SK-N-SH (cell line): ENCODE results near the gene BCLAF1. TPM values are rescaled to one million over a fixed set of nuclear protein-coding genes. Genes with fewer than 3 reads are reported as not detected.

Experiments used
- CTCF ChIA-PET: fragments of 300-600, 350-600 bp; formaldehyde crosslinking; extraction: SDS; loops from one replicate; lab custom pipeline; 2021; lab: Yijun Ruan, JAX
- POLR2A ChIA-PET: fragments of 350-600 bp; sonication (Branson Sonifier 250); formaldehyde crosslinking; extraction: SDS; loops from one replicate; lab custom pipeline; 2020; ENCODE audit warnings: antibody characterized with exemption, inconsistent platforms; lab: Yijun Ruan, JAX
- DNase-seq: peaks from one replicate; pipeline ENCODE4 v3.0.0; 2012
- H2AFZ ChIP-seq: fragments of 200-600 bp; sonication (generic); 2 replicates; pipeline ENCODE4 v1.8.1; 2016; ENCODE audit warnings: antibody characterized with exemption, mild to moderate bottlenecking, low read depth
- H3F3A ChIP-seq: fragments of 200-600 bp; sonication (generic); replicated peaks from 2 replicates; pipeline ENCODE3; 2016; ENCODE audit warnings: antibody characterized with exemption, mild to moderate bottlenecking; ENCODE audit not compliant: insufficient read depth
- H3K27ac ChIP-seq, 2 experiments: fragments of 200-500 bp in 1 of 2; fragments of 200-600 bp in 1 of 2; sonication (Bioruptor generic) in 1 of 2; sonication (generic), shearing (Covaris generic) in 1 of 2; 2 replicates each; pipeline versions ENCODE4 v1.5.1 to v1.6.1; 2014 to 2016; ENCODE audit warnings: low read depth in 2 of 2, inconsistent platforms in 1 of 2, low read length in 1 of 2, mild to moderate bottlenecking in 1 of 2, mixed read lengths in 1 of 2
- H3K27me3 ChIP-seq: fragments of 200-600 bp; sonication (generic), shearing (Covaris generic); 2 replicates; pipeline ENCODE4 v1.6.1; 2016; ENCODE audit warnings: mixed run types; ENCODE audit not compliant: insufficient read depth
- H3K36me3 ChIP-seq, 2 experiments: fragments of 200-500 bp in 1 of 2; fragments of 200-600 bp in 1 of 2; sonication (Bioruptor generic) in 1 of 2; sonication (generic) in 1 of 2; replicated peaks in 1 of 2; 2 replicates each; pipeline versions ENCODE3 to v1.5.1; 2014 to 2016; ENCODE audit warnings: low read length in 1 of 2, mild to moderate bottlenecking in 1 of 2; ENCODE audit not compliant: insufficient read depth in 2 of 2, control insufficient read depth in 1 of 2
- H3K4me1 ChIP-seq, 2 experiments: fragments of 200-500 bp in 1 of 2; fragments of 200-600 bp in 1 of 2; sonication (Bioruptor generic) in 1 of 2; sonication (generic), shearing (Covaris generic) in 1 of 2; 2 replicates each; pipeline versions ENCODE4 v1.5.1 to v1.6.1; 2014 to 2016; ENCODE audit warnings: low read depth in 1 of 2, low read length in 1 of 2, mixed run types in 1 of 2; ENCODE audit not compliant: insufficient read depth in 2 of 2, control insufficient read depth in 1 of 2
- H3K4me2 ChIP-seq: fragments of 200-600 bp; sonication (generic), shearing (Covaris generic); 2 replicates; pipeline ENCODE4 v1.6.1; 2017; ENCODE audit warnings: mixed run types
- H3K4me3 ChIP-seq, 2 experiments: fragments of 200-500 bp in 1 of 2; fragments of 200-600 bp in 1 of 2; sonication (Bioruptor generic) in 1 of 2; sonication (generic), shearing (Covaris generic) in 1 of 2; 2 replicates each; pipeline versions ENCODE4 v1.5.1 to v1.8.1; 2014 to 2016; ENCODE audit warnings: low read depth in 2 of 2, inconsistent platforms in 1 of 2, low read length in 1 of 2, mild to moderate bottlenecking in 1 of 2, mixed read lengths in 1 of 2, moderate library complexity in 1 of 2
- H3K79me2 ChIP-seq: fragments of 200-600 bp; sonication (generic); 2 replicates; pipeline ENCODE4 v1.8.1; 2017; ENCODE audit warnings: mild to moderate bottlenecking; ENCODE audit not compliant: insufficient read depth
- H3K9ac ChIP-seq: fragments of 200-600 bp; sonication (generic); 2 replicates; pipeline ENCODE4 v1.6.1; 2017; ENCODE audit warnings: mixed run types
- H3K9me2 ChIP-seq: fragments of 200-600 bp; sonication (generic); 2 replicates; pipeline ENCODE4 v1.6.1; 2017; ENCODE audit warnings: mixed run types
- H3K9me3 ChIP-seq: fragments of 200-600 bp; sonication (generic); 2 replicates; pipeline ENCODE4 v1.6.1; 2017; ENCODE audit warnings: mixed run types, mild to moderate bottlenecking, moderate library complexity
- H4K20me1 ChIP-seq: fragments of 200-600 bp; sonication (generic); 2 replicates; pipeline ENCODE4 v1.6.1; 2017; ENCODE audit warnings: mild to moderate bottlenecking, mixed run types; ENCODE audit not compliant: insufficient read depth
- ELF1 ChIP-seq: IDR thresholded peaks from 2 replicates; pipeline ENCODE4 v1.4.0; 2012
- EP300 ChIP-seq, 2 experiments: IDR thresholded peaks; 2 replicates each; pipeline versions ENCODE4 v1.4.0 to v1.6.1; 2012; ENCODE audit warnings: borderline replicate concordance in 1 of 2, low read depth in 1 of 2, low read length in 1 of 2
- FOXJ3 ChIP-seq: sonication (generic); formaldehyde crosslinking; IDR thresholded peaks from 2 replicates; pipeline ENCODE4 v1.5.1; 2020; ENCODE audit warnings: mild to moderate bottlenecking, missing genetic modification reagents
- MXI1 ChIP-seq: IDR thresholded peaks from 2 replicates; pipeline ENCODE4 v1.6.1; 2012; ENCODE audit warnings: mild to moderate bottlenecking, low read depth, low read length, improper control_type of control experiment
- NRF1 ChIP-seq: IDR thresholded peaks from 2 replicates; pipeline ENCODE4 v1.6.1; 2012; ENCODE audit warnings: low read depth, mild to moderate bottlenecking, low read length
- POLR2AphosphoS5 ChIP-seq: IDR thresholded peaks from 2 replicates; pipeline ENCODE4 v1.6.1; 2012; ENCODE audit warnings: low read depth, low read length
- RAD21 ChIP-seq: IDR thresholded peaks from 2 replicates; pipeline ENCODE4 v1.6.1; 2012; ENCODE audit warnings: mild to moderate bottlenecking, low read length
- RFX5 ChIP-seq: IDR thresholded peaks from 2 replicates; pipeline ENCODE4 v1.6.1; 2012; ENCODE audit warnings: mild to moderate bottlenecking, improper control_type of control experiment, low read length
- TAF1 ChIP-seq: IDR thresholded peaks from 2 replicates; pipeline ENCODE4 v1.6.1; 2012; ENCODE audit warnings: low read depth, mild to moderate bottlenecking, low read length, moderate library complexity, borderline replicate concordance
- WGBS: methylation state at CpG from one replicate; pipeline ENCODE4 v1.1.6; 2017; ENCODE audit warnings: low lambda C conversion rate; 5-methylcytosine and 5-hydroxymethylcytosine counted together
- polyA plus RNA-seq, 3 experiments: library from polyadenylated mRNA; depleted of rRNA; stranded (reverse); fragments of >200 nt; gene quantifications; 2 replicates each; pipeline ENCODE4 v1.2.3, GENCODE V29; 2012

Gene BCLAF1
- polyA plus RNA-seq, 1 of the 3 experiments (the other 2 are of a cell fraction): 21.9 TPM

DNA sequence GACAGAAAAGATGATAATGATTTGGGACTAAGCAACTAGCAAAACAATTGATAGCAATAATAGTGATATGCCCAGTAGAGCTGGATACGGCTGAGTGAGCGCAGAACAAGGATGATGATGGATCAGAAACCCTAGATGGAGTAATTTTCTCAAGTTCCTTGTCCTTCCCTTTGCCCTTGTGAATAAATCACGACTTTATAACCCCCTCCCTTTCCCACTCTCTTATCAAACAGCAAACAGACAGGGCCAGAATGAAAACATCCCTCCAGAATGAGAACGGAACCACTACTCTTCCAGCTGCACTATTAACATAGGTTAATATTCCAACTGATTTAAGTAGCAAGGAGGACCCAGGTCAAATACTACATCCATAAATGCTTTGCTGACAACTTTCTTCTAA, 38.3 kb downstream of the BCLAF1 start:
- no peak for TF ChIP-seq RAD21
- peak; percentile 33; the same call in 1 of the 2 replicates for TF ChIP-seq POLR2AphosphoS5
- Histone ChIP-seq H3K27me3 (no peaks in the 10 kb centered on the region), H3K4me2 (peak overlapping the region; percentile 87), H4K20me1 (no peaks in the 10 kb centered on the region), H3K4me1 (peaks cover 0 to 21% of the 10 kb centered on the region in 2 experiments; a peak in 2 of 4 replicates), H3K36me3 (peaks cover 0 to 25% of the 10 kb centered on the region in 2 experiments), H3K9me3 (no peaks in the 10 kb centered on the region), H3K4me3 (peak overlapping the region; percentile 77 to 98), H3K27ac (peak overlapping the region in 1 of 2 experiments; percentile 59; a peak in 2 of 4 replicates), H3K9me2 (no peaks in the 10 kb centered on the region), H3K79me2 (peaks cover 24% of the 10 kb centered on the region; the same call in 1 of the 2 replicates), H2AFZ (peak overlapping the region; percentile 82; the same call in 1 of the 2 replicates), H3K9ac (peak overlapping the region; percentile 66; the same call in 1 of the 2 replicates), H3F3A (peaks cover 49% of the 10 kb centered on the region)
- no peak for DNase-seq
- ChIA-PET POLR2A (interaction anchor here (1.3 to 2.2 kb wide), 2 partner anchors 37 to 39 kb away, joined by 4 to 8 read pairs; partner anchors contain the start of gene BCLAF1), CTCF (interaction anchor here (1.0 to 2.5 kb wide), 7 partner anchors 11 to 829 kb away, joined by 3 to 11 read pairs (median 4); partner anchors contain the start of gene MAP7)
- 13% methylated on average over 4 of the region's 4 CpGs for WGBS

DNA sequence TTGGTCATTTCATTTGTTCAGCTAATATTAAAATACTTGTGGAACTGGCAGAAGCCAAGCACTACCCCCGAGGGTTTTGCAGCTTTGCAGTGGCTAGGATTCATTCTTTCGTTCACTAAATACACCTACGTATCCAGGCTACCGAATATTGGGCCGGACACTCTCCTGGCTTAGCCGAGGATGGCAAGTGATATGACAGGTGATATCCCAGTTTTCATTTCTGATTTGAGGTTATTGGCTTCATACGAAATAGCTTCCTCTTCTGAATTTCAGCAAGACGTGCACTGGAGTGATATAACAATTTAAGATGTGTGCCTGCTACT, 39.0 kb downstream of the BCLAF1 start:
- CTCF ChIA-PET: interaction anchor here (0.6 to 2.5 kb wide), 10 partner anchors 9 to 728 kb away, joined by 3 to 11 read pairs (median 4); partner anchors contain the start of gene MAP7
- no peaks in the 10 kb centered on the region for H4K20me1 ChIP-seq
- peaks cover 42% of the 10 kb centered on the region for H3F3A ChIP-seq
- peaks cover 0 to 21% of the 10 kb centered on the region in 2 experiments; a peak in 2 of 4 replicates for H3K4me1 ChIP-seq
- H3K4me3 ChIP-seq: peak overlapping the region; percentile 77 to 98
- H3K9me3 ChIP-seq: no peaks in the 10 kb centered on the region
- peak overlapping the region; percentile 87 for H3K4me2 ChIP-seq
- no peaks in the 10 kb centered on the region for H3K9me2 ChIP-seq
- H3K27ac ChIP-seq: peak overlapping the region; percentile 59 to 66
- TF ChIP-seq MXI1: no peak
- TF ChIP-seq ELF1: no peak
- TF ChIP-seq POLR2AphosphoS5: no peak
- TF ChIP-seq FOXJ3 (CRISPR knock-in tag): no peak
- TF ChIP-seq RFX5: no peak
- TF ChIP-seq NRF1: no peak
- TF ChIP-seq EP300 (IDR thresholded peaks at IDR 0.05; ENCODE audit: borderline replicate concordance in 1 of 2, low read depth in 1 of 2, low read length in 1 of 2): no peak
- TF ChIP-seq TAF1: no peak
- TF ChIP-seq, all 33 proteins: peak for 0
- DNase-seq: no peak
- POLR2A ChIA-PET: interaction anchor here (1.3 to 2.2 kb wide), 2 partner anchors 38 to 39 kb away, joined by 4 to 8 read pairs; partner anchors contain the start of gene BCLAF1
- Histone ChIP-seq H2AFZ (peak overlapping the region; percentile 82; the same call in 1 of the 2 replicates), H3K36me3 (peaks cover 0 to 17% of the 10 kb centered on the region in 2 experiments), H3K9ac (peak overlapping the region; percentile 66), H3K79me2 (peaks cover 31% of the 10 kb centered on the region; the same call in 1 of the 2 replicates), H3K27me3 (no peaks in the 10 kb centered on the region)
- 2% methylated on average over 8 of the region's 8 CpGs for whole genome bisulfite sequencing
